GM19240 (cell line): ENCODE data around the gene PCBP2.
"Not testable (repeated sequence)": the region's sequence is repeated elsewhere in the genome, so short reads cannot be mapped to it uniquely, and the experiment has no call there.

Experiments
- DNase-seq: peaks from one replicate; pipeline ENCODE4 v3.0.0; 2011; ENCODE audit warnings: low spot score; ENCODE audit not compliant: insufficient read length

The PCBP2 gene

GRCh38 chr12:53441040-53441833 lies 10.7 kb upstream of the PCBP2 start, which contains the start of gene PRR13:
Gene PRR13, plus strand, starts transcription at chr12:53441734. Its CDS starts 981 bp downstream, at chr12:53442715.
- peak; percentile 89 for DNase-seq

DNA sequence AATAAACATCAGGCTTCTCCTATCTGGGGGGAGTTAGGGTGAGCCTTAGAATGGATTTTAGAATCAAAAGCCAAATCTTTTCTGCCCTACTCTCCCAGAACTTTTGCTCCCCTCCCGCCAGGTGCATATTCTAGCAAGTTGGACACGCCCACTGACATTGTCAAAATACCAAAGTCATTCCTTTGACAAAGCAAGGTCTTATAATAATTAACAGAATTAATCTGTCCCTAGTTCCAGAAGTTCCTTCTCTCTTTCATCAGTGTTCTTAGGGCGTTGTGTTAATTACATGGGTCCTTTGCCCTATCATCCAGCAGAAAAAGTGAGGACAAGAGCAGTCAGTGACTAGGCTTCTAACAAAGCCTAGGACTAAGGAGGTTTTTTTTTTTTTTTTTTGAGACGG lies 7.9 kb upstream of the PCBP2 start:
- no peak for DNase-seq

GRCh38 chr12:53444593-53445325 lies 7.1 kb upstream of the PCBP2 start:
- DNase-seq, result not testable (repeated sequence)

- DNase-seq, result no peak
Observed at GRCh38 chr12:53450936-53451335, 966 bp upstream of the PCBP2 start.

GRCh38 chr12:53452159-53453077 lies 516 bp downstream of the PCBP2 start:
- peak; percentile 41 for DNase-seq

DNA sequence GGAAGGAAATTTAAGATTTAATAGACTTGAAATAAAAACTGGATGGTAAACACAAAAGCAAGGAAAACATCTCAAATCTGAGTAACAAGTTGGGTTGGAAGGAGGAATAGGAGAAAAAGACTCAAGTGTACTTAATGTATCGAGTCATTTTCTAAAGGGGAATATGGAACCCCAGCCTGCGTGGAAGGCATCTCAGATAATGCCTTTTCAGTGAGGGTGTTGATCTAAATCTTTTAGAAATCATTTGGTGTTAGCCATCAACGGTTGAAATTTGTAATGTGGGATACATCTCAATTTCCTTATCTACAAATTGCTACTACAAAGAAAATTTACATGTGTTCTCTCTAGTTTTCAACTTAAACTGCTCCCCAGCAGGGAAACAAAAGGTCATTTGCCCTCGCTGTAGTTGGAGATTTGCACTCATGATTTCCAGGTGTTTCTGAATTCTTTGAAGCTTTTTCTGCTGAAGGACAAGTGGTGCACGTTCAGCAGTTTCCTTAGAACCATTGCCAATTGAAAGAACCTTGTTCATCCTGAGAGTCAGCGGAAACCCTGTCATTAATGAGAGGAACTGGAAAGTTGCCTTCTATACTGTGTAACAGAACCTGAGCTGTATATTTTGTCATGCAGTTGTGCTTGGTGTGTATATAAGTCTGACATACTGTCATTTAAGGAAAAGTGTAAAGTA lies 2.2 kb downstream of the PCBP2 start:
- DNase-seq, result no peak

DNA sequence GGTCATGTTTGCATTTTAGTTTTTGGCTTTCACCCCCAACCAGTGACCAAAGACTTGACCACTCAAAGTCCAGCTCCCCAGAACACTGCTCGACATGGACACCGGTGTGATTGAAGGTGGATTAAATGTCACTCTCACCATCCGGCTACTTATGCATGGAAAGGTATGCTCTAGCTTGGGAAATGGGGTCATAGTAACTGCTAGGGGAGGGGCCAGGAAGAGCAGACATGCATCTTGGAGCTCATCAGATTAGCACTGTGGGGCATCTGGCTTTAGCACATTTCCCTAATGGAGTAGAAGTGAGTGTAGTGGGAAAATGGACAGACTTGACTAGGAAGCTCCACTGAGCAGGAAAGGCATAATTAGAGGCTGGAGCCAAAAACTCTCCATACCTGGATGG lies 2.8 kb downstream of the PCBP2 start:
- no peak for DNase-seq

DNA sequence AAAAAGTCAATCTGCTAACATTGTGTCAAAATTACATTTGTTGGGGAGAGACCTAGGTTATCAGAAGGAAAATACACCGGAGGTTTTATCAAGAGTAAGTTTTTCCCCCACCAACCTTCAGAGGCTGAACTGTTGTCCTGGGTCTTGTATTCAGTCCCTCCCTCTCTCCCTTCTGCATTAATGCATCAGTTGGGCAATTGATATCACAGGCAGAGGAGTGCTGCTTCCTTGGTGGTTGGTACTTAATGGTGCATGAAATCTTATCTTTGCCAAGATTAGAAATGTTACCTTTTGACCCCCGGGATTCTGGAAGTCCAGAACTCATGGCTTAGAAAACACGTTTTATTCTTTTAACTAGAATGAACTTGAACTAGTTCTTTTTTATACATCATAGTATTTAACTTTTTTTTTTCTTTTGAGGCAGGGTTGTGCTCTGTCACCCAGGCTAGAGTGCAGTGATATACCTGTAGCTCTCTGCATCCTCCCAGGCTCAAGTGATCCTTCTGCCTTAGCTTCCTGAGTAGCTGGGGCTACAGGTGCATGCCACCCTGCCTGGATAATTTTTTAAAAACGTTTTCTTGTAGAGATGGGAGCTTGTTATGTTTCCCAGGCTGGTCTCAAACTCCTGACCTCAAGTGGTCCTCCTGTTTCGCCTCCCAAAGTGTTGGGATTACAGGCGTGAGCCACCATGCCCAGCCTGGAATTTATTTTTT lies 4.9 kb downstream of the PCBP2 start:
- DNase-seq, result no peak

DNA sequence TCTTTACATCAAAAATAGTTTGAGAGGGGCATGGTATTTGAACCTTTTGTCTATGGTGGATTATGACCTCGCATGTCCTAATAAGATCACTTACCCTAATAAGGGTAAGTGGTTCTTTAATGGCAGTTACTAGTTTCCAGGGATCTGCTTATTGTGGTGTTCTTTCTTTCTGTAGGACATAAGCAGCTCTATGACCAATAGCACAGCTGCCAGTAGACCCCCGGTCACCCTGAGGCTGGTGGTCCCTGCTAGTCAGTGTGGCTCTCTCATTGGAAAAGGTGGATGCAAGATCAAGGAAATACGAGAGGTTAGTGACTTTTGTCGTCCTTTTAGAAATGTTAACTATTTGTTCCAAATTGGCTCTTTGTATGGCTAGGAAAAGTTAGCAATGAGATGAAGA lies 7.2 kb downstream of the PCBP2 start:
- no peak for DNase-seq

DNA sequence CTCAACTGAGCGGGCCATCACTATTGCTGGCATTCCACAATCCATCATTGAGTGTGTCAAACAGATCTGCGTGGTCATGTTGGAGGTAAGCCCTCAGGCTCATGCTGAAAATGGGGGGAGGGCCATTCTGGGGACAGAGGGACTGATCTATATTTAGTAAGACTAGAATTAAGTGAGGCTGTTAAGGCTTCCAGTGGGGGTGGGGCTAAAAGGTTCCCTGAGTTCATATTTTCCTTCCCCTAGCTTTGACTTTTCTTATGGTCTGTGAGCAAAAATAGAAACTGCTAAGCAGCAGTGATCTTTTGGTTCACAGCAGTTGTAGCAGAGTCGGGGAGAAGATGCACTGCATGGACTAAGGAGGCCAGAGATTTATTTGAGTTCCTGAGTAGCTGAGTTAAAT lies 9.2 kb downstream of the PCBP2 start:
- no peak for DNase-seq

GRCh38 chr12:53461591-53461990 lies 9.7 kb downstream of the PCBP2 start:
- no peak for DNase-seq

DNA sequence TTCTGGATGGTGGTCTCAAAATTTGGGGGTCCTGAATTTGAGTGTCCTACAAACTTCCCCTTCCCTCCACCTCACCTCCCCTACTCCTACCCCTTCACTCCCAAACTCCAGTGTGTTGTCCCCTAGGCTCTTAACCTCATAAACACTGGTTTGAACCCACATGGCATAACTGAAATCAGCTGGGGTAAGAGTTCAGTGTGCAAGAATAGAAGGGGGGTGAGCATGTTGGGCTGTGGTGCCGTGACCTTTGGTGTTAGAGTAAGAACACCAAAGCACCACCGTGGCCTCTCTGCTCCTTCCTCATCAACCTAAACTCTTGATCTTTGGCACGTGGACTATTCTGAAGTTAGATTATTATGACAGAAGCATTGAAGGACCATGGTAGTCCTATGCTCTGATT lies 11.0 kb downstream of the PCBP2 start:
- no peak for DNase-seq

DNA sequence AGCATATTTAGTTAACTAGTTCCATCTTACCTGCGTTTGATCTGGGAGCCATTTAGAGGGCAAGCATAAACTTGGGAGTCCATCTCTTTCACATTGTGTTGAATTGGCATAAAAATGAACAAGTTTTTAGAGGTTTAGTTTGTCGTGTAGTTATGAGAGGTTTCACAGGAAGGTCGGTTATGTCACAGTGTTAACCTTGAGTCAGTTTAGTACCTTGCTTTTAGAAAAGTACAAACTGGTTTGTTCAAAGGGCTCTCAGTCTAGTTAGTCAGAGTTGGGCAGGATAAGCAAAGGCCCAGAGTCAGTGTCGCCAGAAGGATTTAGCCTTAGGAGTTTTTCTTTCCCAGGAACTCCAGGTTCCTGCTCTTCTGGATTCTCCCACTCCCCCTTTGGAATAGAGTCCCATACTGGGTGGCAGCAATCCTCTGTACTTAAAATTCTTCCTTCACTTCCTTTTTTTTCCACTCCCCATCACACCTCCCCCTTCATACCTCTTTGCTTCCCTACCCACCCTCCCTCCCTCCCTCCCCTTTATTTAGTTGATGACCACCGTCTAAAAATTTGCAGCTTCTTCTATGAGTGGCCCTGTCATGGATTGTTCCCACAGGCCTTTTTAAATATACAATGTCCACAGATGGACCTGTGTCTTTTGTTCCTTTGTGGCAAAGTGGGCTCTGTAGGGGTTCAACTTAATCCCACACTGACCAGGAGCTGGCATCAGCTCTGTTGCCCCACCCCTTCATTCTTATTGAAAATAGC lies 12.1 kb downstream of the PCBP2 start:
- no peak for DNase-seq

DNA sequence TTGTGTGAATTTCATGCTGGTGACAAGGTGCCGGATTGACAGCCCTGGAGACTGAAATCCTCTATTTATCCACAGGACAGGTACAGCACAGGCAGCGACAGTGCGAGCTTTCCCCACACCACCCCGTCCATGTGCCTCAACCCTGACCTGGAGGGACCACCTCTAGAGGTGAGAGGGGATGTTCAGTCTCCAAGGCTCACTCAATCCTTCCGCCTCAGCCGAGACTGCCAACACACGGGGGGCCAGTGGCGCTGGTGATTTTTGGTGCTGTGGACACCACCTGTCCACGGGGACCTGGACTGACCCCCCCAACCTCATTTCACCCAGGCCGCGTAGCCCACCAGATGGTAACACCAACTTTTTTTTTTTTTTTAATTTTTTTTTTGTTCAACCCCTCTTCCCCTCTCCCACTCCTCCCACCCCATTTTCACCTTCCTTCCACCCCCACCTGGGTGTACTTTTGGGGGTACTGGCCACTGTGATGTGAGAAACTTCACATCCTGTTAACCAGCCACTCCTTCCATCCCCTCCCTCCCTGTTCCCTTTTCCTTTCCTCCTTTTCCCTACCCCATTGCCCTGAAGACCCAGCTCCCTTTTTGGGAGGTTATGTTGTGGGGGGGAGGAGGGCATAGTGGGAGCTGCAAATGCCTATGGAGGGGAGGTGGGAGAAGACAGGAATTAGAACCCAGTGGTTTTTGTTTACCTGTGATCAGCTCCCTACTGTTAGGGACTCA lies 12.9 kb downstream of the PCBP2 start:
- DNase-seq, result no peak

GRCh38 chr12:53465679-53466078 lies 13.8 kb downstream of the PCBP2 start:
- DNase-seq, result no peak

DNA sequence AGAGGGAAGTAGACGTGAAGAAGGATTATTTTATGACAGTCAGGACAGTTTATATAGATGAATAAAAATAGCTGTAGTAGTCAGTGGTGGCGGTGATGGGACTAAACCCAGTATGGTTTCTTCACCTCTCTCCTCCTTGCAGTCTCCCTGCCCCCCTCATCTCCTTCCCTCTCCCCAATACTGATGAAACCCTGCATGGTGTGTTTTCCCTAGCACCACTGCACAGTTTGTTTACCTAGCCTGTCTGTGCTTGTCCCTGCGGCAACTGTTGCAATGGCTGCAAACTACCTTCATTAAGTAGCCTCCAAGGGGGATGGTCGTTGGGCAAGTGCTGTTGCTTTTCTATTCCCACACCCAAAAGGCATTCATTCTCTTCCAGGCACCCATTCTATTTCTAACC lies 14.7 kb downstream of the PCBP2 start:
- no peak for DNase-seq

- DNase-seq, result no peak
Observed at GRCh38 chr12:53467082-53467481, 15.2 kb downstream of the PCBP2 start.

DNA sequence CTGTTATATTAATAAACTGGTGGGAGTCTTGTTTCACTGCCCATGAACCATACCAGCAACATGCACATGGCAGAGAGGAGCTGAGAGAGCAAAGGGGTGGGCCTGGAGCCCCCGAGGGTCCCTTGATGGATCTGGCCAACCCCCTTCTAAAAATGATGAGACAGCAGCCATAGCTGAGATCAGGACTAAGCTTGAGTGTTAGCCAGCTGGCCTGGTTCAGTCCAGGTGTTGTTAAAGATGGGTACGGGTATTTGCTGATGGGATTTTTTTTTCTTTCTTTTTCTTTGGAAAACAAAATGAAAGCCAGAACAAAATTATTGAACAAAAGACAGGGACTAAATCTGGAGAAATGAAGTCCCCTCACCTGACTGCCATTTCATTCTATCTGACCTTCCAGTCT lies 16.0 kb downstream of the PCBP2 start:
- no peak for DNase-seq

DNA sequence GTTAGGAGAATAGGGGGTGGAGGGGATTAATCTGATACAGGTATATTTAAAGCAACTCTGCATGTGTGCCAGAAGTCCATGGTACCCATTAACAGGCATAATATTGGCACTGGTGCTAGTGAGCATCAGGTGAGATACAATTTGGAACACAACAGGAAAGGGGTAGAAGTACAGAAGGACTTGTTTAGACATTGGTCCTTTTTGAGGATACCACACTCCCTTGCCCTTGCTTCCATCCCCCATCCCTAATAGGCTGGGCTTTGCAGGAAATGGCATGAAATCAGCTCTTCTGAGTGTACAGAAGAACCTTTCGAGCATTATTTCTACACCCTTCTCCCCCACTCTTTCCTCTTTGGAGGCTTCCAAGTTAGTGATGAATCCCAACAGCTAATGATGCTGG lies 16.4 kb downstream of the PCBP2 start:
- no peak for DNase-seq
